Activated CD8-positive, alpha-beta memory T cell treated with anti-CD3 and anti-CD28 coated beads for 48 hours (primary cell): ENCODE measurements around the gene ZNF276.
"Not testable (repeated sequence)": the region's sequence is repeated elsewhere in the genome, so short reads cannot be mapped to it uniquely, and the experiment has no call there.

Experiments used
- DNase-seq, 3 experiments: peaks; one replicate each; pipeline ENCODE4 v3.0.0-alpha.2; 2020; ENCODE audit warnings: low read depth in 2 of 3, low spot score in 2 of 3

ZNF276 gene

DNA sequence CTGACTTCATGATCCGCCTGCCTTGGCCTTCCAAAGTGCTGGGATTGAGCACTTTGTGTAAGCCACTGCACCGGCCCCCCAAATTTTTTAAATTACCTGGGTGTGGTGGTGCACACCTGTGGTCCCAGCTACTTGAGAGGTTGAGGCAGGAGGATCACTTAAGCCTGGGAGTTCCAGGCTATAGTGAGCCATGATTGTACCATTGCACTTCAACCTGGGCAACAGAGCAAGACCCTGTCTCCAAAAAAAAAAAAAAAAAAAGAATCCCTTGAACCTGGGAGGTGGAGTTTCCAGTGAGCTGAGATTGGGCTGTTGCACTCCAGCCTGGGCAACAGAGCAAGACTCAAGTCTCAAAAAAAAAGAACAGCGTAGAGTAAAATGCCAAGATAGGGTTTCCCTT, 15.2 kb downstream of the ZNF276 start:
- DNase-seq: no peak

DNA sequence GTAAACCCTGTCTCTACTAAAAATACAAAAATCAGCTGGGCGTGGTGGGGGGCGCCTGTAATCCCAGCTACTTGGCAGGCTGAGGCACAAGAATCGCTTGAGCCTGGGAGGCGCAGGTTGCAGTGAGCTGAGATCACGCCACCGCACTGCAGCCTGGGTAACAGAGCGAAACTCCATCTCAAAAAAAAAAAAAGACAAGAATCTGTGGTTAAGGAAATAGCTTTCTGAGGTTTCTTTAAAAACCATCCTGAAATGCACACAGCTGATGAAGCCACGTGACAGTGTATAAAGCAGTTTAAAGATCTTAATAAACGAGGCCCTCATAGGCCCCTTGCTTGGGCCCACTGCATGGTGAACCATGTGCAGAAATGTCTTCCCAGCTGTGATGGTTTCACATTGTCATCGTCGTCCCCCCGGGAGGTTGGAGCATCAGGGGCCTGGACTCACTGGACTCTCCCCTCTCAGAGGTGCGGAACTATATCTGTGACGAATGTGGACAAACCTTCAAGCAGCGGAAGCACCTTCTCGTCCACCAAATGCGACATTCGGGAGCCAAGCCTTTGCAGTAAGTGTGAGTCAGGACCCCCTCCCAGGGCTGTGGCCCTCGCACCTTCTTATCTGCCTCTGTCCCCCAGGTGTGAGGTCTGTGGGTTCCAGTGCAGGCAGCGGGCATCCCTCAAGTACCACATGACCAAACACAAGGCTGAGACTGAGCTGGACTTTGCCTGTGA, 16.2 kb downstream of the ZNF276 start:
- no peak for DNase-seq

DNA sequence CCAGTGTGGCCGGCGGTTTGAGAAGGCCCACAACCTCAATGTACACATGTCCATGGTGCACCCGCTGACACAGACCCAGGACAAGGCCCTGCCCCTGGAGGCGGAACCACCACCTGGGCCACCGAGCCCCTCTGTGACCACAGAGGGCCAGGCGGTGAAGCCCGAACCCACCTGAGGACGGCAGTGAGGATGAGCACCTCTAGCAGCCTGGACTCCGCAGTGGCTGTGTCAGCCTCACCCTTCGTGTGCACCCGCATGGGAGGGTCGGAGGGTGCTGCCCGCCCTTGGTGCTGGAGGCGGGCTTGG, 16.7 kb downstream of the ZNF276 start:
- no peak for DNase-seq

DNA sequence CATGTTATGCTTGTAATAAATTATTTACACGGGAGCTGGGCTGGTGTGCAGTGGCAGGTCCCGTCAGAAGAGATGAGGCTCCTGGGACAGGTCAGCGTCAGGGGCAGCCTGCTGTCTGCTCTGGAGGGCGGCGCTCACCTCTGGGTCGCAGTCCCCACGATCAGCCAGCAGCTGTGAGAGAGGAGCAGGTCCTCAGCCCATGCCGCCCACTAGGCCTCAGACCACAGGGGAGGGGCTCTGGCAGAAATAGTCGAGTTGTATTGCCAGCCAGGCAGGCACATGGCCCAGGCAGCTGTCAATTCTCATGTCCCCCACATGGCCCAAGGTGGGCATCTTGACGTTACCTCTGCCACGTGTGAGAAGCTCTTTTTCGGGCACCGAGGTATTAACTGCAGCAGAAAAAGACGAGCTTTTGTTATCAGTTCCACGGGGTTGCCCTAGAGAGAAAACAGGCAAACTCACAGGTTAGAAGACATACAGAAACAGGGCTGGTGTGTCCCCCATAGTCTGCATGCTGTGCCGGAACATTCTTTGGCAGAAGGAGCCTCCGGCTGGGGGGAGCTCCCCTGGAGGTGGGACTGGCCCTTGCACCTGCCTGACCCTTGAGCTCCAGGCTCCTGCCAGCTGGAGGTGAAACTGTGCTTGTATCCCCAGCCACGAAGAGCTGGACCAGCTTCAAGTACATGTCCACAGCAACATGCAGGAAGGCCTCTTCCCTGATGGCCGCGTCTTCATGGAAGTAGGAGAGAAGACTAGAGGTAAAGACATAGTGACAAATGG, 17.4 kb downstream of the ZNF276 start:
- no peak for DNase-seq

DNA sequence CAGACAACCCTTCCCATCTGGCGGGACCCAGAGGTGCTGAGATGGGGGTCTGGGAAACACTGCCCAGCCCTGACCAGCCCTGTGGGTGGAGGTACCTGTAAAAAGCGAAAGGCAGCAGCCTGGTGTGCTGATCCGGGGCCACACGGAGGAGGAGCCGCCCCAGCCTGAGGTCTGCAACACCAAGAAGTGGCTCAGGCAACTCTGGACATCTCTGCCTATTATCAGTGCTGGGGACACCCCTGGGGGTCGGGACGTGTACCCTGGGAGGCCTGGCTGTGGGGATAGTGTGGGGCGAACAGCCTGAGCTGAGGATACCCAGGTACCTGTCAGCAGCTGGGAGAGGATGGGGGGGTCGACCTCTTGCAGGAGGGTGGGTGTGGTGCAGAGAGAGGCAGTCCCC, 18.0 kb downstream of the ZNF276 start:
- no peak for DNase-seq

DNA sequence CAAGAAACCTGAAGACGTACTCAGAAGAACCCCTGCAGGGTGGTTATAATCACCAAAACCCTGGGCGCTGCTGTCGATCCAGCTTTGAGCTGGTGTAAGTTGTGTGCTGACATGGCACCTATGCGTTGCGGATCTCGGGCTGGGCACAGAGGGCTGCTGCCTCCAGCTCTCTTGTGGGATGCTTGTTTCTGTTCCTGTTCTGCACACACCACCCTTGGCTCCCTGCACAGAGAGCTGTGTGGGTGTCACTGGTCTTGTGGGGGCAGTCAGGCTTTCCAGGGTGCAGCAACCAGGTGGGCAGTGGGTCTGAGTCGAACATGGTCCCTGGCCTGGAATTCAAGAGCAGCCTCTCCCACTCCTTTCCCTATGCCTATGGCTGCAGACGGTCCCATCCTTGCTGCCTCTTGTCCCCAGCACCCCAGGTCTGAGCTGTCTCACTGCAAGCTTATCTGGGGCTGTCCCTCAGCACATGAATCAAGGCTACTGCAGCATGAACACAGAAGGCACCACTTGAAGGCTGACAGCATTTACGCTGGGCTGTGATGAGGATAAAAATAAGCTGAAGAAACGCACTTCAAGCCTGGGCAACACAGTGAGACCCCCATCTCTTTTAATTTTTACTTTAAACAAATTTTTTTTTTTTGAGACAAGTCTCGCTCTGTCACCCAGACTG, 20.1 kb downstream of the ZNF276 start:
- no peak for DNase-seq

DNA sequence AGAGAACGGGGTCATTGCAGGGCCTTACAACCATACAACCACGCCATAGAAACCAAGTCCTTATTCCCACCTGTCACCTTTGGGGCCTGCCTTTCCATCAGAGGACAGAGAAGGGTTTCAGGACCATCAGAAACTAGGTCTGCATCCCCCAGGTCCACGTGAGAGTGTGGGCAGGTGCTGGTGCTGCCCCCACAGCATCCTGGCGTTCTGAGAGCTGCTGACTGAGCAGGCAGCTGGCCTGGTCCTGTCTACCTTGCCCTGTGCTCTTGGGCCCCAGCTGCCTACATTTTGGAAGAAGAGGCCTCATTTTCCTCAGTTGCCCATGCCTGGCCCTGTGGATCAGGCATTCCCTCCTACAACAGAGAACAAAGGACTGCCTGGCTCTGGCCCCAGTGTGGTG, 21.6 kb downstream of the ZNF276 start:
- DNase-seq: no peak

DNA sequence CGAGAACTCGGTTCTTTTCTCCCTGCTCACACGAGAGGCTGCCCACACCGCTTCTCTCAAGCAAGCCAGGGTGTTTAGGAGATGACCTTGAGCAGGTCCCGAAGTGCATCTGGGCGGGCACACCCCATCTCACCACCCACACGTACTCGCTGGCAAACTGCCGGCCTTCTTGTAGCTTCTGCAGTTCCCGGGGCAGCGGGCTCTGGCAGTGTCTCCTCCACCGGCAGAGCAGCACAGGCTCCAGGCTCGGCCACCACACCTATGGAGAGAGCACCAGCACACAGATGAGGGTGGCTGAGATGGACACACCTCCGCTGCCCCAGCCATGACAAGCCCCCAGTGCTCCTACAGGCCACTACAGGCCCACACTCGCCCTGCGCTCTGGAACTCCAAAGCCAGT, 23.5 kb downstream of the ZNF276 start:
- DNase-seq: no peak

DNA sequence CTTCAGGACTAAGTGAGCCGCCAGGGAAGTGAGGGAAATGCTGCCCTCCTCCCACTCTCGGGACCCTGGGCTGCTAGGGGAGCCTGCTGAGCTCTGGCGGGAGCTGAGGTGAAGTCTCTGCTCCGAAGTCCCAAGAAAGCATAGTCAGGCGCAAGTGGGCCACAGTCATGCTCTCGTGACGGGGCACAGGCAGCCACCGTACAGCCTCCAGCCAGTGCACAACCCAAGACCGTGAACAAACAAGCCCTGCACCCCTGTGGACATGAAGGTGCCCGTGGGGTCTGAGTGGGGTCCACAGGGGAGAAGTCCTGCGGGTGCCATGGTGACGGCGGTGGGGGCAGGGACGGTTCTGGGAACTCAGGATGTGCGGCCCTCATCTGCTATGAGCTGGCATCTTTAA, 24.7 kb downstream of the ZNF276 start:
- DNase-seq: no peak

DNA sequence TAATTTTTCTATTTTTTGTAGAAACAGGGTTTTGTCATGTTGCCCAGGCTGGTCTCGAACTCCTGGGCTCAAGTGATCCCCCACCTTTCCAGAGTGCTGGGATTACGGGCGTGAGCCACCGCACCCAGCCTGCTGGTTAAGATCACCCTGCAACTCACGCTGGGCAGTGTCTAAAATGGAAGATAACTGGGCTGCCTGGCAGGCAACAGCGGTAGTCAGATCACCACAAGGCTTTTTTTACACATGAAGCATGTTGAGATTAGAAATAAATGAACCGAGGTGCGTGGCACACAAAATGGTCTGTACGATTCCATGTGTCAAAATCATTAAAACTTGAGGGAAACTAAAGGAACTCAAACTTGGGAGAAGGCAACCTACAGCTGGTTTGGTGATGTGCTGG, 26.7 kb downstream of the ZNF276 start:
- no peak for DNase-seq

DNA sequence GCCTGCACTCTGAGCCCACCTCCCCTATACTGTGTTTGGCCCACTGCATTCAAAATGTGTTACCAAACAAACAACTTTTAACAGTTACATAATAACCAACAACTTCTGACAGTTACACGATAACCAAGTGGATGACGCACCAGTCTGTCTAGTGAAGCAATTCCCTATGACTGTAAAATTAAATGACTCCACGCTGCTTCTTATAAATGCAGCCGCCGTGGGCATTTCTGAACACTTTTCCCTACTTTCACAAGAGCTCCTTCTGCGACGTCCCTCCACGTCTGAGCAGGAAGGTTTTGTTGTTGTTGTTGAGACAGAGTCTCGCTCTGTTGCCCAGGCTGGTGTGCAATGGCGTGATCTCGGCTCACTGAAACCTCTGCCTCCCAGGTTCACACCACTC, 27.6 kb downstream of the ZNF276 start:
- DNase-seq: no peak

DNA sequence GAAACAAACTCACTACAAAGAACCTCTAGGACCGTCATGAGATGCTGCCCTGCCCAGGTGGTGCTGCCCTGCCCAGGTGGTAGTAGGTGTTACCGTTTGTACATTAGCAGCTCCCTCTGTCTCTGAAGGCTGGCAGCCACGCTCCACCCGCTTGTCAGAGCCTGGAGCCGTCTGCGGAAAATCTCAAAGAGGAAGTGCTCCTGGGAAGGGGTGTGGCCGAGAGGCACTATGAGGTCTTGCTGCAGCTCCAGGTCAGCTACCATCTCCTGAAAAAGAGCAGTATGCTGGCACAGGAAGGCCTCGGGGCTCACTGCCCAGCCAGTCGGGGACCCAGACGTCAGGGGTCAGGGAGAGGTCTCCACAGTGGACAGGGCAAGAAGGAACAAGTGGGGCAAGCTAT, 28.3 kb downstream of the ZNF276 start:
- no peak for DNase-seq

DNA sequence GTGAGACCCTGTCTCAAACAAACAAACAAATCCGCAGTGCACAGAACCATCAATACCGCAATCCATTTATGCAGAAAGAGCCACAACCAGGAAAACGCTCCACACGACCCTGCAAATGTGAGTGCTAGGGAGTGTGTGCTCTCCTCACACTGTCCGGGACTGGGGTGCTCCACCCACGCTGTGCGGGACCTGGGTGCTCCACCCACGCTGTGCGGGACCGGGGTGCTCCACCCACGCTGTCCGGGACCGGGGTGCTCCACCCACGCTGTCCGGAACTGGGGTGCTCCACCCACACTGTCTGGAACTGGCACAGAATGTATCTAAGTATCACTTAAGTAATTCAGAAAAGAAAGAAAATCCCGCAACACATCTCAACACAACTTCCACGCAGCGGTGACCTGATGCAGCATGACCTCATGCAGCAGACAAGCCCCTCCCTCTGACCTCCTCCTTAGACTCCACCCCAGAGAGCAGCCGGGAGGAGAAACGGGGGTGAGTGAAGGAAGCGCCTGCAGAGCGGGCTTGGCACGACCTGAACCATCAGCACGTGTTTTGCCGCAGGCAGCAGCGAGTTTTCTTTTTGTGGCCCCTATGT, 38.5 kb downstream of the ZNF276 start:
- DNase-seq: no peak

DNA sequence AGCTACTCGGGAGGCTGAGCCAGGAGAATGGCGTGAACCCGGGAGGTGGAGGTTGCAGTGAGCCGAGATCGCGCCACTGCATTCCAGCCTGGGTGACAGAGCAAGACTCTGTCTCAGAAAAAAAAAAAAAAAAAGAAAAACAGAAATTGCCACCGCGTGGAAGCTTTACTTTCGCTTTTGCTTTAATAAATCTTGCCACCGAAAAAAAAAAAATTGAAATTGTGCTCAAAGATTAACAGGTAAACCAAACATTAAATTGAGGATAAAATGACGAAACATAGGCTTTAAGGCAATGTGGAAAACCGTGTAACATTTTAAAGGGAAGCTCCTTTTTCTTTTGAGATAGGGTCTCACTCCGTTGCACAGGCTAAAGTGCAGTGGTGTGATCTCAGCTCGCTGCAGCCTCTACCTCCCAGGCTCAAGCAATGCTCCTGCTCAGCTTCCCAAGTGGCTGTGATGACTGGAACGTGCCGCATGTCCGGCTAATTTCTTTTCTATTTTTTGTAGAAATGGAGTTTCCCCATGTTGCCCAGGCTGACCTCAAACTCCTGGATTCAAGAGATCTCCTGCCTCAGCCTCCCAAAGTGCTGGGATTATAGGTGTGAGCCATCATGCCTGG, 40.1 kb downstream of the ZNF276 start:
- no peak for DNase-seq

DNA sequence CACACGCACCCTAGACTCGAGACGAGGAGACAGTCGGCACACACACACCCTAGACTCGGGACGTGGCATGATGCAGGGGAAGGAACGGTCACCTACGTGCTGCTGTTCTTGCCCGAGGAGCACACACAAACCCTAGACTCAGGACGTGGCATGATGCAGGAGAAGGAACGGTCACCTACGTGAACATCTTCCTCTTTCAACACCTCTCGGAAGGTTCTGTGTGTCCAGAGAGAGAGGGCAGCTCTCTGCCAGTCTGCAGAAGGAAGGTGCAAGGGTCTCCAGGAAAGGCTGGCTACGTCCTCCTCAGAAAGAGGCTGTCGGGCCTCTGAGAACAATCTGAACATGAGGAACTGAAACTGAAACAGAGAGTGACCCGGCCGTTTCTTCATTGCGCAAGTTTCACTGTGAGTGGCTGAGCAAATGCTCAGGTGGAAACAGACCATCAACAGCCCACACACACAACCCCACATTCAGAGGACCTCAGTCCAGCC, 43.4 kb downstream of the ZNF276 start:
- no peak for DNase-seq

DNA sequence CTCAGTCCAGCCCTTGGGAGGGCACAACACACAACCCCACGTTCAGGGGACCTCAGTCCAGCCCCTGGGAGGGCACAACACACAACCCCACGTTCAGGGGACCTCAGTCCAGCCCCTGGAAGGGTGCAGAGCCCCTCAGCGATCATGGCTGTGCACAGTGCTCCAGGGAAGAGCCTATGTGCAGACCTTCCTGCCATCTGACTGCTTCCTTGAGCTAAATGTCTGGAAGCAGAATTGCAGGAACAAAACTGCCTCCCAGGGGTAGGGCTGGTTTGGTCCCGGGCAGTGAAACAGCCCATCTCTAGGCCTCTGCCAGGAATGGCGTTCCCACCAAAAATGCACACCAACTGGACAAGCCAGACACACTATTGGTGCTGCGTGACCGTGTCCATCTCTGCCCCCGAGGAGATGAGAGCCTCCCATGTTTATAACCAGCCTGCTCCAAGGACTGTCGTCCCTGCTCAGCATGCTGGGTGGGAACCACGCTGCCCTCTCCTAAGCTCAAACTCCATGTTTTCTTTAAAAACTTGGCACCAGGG, 44.0 kb downstream of the ZNF276 start:
- no peak for DNase-seq

DNA sequence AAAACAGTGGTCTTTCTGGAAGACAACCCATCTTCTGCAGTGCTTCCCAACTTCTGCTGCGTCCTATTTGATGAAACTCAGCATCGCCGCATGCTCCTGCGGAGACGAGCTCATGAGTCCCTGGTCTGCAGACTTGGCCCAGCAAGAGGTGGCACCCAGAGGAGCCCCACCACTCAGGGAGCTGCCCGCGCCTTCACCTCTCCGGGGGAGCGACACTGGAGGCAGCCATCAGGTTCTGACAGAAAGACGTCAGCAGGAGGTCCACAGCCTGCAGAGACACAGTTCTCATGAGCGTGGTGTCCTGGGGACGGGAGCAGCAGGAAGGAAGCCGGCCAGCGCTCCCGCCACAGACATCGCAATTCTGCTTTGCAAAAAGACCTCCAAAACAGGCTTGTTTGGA, 49.0 kb downstream of the ZNF276 start:
- DNase-seq: no peak

DNA sequence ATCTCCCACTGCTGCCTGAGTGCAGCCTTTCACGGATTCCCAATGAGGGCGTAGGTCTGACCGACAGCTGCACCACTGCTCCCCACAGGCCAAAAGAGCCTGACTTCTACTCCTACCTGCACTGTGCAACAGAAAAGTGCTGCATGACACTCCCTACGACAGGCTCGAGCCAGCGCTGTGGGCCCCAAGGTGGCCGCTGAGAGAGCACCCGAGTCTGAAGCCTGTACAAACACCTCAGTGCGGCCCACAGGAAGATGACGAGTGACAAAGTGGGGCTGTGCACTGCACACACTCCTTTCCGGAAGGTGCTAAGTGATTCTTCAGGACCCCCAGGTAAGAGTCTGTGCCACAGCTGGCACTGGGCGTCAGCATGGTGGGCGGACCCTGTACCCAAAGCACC, 53.9 kb downstream of the ZNF276 start:
- DNase-seq: no peak

DNA sequence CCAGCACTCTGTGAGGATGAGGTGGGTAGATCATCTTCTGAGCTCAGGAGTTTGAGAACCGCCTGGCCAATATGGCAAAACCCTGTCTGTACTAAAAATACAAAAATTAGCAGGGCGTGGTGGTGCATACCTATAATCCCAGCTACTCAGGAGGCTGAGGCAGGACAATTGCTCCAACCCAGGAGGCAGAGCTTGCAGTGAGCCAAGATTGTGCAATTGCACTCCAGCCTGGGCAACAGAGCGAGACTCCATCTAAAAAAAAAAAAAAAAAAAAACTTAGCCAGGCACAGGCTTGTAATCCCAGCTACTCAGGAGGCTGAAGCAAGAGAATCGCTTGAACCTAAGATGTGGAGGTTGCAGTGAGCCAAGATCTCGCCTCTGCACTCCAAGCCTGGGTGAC, 56.9 kb downstream of the ZNF276 start:
- DNase-seq: not testable (repeated sequence)

DNA sequence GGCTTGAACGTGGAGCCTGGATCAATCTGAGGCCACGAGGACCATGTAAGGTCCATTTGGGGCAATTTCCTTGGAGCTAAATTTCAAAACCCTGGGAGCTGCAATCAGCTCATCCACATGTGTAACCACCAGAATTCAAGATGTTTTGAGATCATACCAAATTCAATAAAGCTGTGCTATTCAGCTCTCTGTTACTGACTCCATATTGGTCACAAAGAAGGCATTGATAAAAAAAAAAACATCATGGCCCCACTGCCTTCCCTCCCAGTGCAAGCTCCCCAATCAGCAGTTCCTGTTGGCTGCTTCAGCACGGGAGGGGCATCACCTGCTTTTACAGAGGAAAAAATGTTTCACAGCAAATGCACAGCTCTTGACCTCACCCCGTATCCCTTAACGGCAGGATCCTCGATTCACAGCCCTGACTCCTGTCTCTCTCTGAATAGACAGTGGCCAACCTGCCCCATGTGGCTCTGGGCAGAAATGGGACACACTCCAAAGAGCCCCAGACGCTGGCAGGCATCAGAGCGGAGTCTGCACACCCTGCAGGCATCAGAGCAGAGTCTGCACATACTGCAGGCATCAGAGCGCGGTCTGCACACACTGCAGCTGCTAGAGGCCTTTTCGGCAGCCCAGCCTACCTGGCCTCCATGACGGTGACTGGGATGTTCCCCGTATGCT, 58.0 kb downstream of the ZNF276 start:
- DNase-seq: no peak

DNA sequence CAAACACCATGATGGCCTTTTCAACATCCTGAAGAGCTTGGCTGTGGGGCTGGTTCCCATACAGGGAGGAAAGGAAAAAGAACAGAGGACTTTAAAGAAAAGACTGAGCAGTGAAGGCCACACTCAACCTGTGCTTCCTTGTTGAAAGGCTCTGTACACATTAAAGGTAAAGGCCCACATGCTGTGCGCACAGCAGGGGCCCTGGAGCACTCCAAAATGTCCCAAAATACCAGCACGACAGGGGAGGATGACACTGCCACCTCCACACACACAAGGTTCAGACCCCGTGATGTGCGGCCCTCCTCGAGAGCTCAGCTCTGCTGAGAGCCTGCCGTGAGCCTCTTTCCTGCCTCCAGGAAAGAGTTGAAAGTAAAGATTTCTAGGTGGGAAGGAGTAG, 58.6 kb downstream of the ZNF276 start:
- no peak for DNase-seq
